HCT116 (cell line): ENCODE data around the gene CCDC88C.

Source experiments
- EZH2 ChIP-seq: fragments of 200-600 bp; sonication (generic); IDR thresholded peaks from 2 replicates; pipeline ENCODE4 v1.6.1; 2017; ENCODE audit warnings: antibody characterized with exemption, mixed run types
- EZH2phosphoT487 ChIP-seq: fragments of 200-600 bp; IDR thresholded peaks from 2 replicates; pipeline ENCODE4 v1.6.1; 2018; ENCODE audit warnings: antibody characterized with exemption, borderline replicate concordance
- FOSL1 ChIP-seq: IDR thresholded peaks from 2 replicates; pipeline ENCODE4 v1.6.1; 2012; ENCODE audit warnings: low read depth
- JUND ChIP-seq: IDR thresholded peaks from 2 replicates; pipeline ENCODE4 v1.6.1; 2012
- POLR2A ChIP-seq: IDR thresholded peaks from 2 replicates; pipeline ENCODE4 v1.7.0; 2011; ENCODE audit warnings: borderline replicate concordance; ENCODE audit not compliant: insufficient read depth, insufficient read length; ENCODE audit errors: extremely low read depth
- POLR2AphosphoS5 ChIP-seq: IDR thresholded peaks from 2 replicates; pipeline ENCODE4 v1.6.1; 2011; ENCODE audit warnings: mild to moderate bottlenecking, low read depth, low read length, moderate library complexity
- SP1 ChIP-seq: IDR thresholded peaks from 2 replicates; pipeline ENCODE4 v1.6.1; 2012; ENCODE audit warnings: low read depth
- TCF7L2 ChIP-seq: IDR thresholded peaks from 2 replicates; pipeline ENCODE4 v1.7.0; 2011; ENCODE audit warnings: borderline replicate concordance, inconsistent platforms; ENCODE audit not compliant: insufficient read depth, insufficient read length; ENCODE audit errors: extremely low read depth
- YY1 ChIP-seq: IDR thresholded peaks from 2 replicates; pipeline ENCODE4 v1.6.1; 2011; ENCODE audit warnings: low read length, low read depth, moderate library complexity, mild to moderate bottlenecking; ENCODE audit not compliant: insufficient replicate concordance; ENCODE audit errors: extremely low read depth
- ZNF274 ChIP-seq: fragments of 200-500 bp; sonication (Bioruptor generic); IDR thresholded peaks from 2 replicates; pipeline ENCODE4 v1.6.1; 2014; ENCODE audit warnings: mild to moderate bottlenecking, low read depth, low read length, inconsistent platforms
- TF ChIP-seq, protein P1 (sequence below): IDR thresholded peaks from 2 replicates; pipeline ENCODE4 v1.6.1; 2012
- TF ChIP-seq, protein P2 (sequence below), 3 experiments: fragments of 200-600 bp in 1 of 3; sonication (generic) in 1 of 3; IDR thresholded peaks in 2 of 3; conservative IDR thresholded peaks in 1 of 3; 2 replicates each; pipeline ENCODE4 v1.5.1; 2012 to 2017; ENCODE audit warnings: low read depth in 2 of 3, low read length in 2 of 3, antibody characterized with exemption in 1 of 3, borderline replicate concordance in 1 of 3, control low read depth in 1 of 3, mild to moderate bottlenecking in 1 of 3, mixed read lengths in 1 of 3, mixed run types in 1 of 3, moderate library complexity in 1 of 3; ENCODE audit not compliant: insufficient read depth in 1 of 3
- TF ChIP-seq, protein P3 (sequence below): IDR thresholded peaks from 2 replicates; pipeline ENCODE4 v1.6.1; 2012; ENCODE audit warnings: low read depth

GRCh38 chr14:91444335-91445020 lies 26.9 kb upstream of the CCDC88C start:
- TF ChIP-seq, protein P1, sequence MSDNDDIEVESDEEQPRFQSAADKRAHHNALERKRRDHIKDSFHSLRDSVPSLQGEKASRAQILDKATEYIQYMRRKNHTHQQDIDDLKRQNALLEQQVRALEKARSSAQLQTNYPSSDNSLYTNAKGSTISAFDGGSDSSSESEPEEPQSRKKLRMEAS, result no peak
- TF ChIP-seq POLR2AphosphoS5 (no peak), EZH2 (no peak), TCF7L2 (no peak), POLR2A (no peak), YY1 (no peak), SP1 (no peak), ZNF274 (no peak), EZH2phosphoT487 (no peak), FOSL1 (no peak), JUND (no peak)
- TF ChIP-seq, protein P2, sequence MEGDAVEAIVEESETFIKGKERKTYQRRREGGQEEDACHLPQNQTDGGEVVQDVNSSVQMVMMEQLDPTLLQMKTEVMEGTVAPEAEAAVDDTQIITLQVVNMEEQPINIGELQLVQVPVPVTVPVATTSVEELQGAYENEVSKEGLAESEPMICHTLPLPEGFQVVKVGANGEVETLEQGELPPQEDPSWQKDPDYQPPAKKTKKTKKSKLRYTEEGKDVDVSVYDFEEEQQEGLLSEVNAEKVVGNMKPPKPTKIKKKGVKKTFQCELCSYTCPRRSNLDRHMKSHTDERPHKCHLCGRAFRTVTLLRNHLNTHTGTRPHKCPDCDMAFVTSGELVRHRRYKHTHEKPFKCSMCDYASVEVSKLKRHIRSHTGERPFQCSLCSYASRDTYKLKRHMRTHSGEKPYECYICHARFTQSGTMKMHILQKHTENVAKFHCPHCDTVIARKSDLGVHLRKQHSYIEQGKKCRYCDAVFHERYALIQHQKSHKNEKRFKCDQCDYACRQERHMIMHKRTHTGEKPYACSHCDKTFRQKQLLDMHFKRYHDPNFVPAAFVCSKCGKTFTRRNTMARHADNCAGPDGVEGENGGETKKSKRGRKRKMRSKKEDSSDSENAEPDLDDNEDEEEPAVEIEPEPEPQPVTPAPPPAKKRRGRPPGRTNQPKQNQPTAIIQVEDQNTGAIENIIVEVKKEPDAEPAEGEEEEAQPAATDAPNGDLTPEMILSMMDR (IDR thresholded peaks at IDR 0.05 in 2 of 3, conservative IDR thresholded peaks at IDR 0.05 in 1 of 3; ENCODE audit: borderline replicate concordance in 1 of 3, insufficient read depth in 1 of 3, low read depth in 2 of 3, low read length in 2 of 3), result no peak
- TF ChIP-seq, protein P3, sequence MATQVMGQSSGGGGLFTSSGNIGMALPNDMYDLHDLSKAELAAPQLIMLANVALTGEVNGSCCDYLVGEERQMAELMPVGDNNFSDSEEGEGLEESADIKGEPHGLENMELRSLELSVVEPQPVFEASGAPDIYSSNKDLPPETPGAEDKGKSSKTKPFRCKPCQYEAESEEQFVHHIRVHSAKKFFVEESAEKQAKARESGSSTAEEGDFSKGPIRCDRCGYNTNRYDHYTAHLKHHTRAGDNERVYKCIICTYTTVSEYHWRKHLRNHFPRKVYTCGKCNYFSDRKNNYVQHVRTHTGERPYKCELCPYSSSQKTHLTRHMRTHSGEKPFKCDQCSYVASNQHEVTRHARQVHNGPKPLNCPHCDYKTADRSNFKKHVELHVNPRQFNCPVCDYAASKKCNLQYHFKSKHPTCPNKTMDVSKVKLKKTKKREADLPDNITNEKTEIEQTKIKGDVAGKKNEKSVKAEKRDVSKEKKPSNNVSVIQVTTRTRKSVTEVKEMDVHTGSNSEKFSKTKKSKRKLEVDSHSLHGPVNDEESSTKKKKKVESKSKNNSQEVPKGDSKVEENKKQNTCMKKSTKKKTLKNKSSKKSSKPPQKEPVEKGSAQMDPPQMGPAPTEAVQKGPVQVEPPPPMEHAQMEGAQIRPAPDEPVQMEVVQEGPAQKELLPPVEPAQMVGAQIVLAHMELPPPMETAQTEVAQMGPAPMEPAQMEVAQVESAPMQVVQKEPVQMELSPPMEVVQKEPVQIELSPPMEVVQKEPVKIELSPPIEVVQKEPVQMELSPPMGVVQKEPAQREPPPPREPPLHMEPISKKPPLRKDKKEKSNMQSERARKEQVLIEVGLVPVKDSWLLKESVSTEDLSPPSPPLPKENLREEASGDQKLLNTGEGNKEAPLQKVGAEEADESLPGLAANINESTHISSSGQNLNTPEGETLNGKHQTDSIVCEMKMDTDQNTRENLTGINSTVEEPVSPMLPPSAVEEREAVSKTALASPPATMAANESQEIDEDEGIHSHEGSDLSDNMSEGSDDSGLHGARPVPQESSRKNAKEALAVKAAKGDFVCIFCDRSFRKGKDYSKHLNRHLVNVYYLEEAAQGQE, result no peak
